K562 (cell line): Measurements from ENCODE around the gene NKAIN1. TPM values are rescaled to one million over a fixed set of nuclear protein-coding genes. Genes with fewer than 3 reads are reported as not detected.

Source experiments
- FOXJ2 ChIP-seq: fragments of 200-800 bp; sonication (Bioruptor generic); IDR thresholded peaks from 2 replicates; pipeline ENCODE4 v1.6.1; 2016; ENCODE audit warnings: missing genetic modification characterization, missing compliant biosample characterization
- MEF2D ChIP-seq: conservative IDR thresholded peaks from 2 replicates; pipeline ENCODE4 v1.6.1; 2016; ENCODE audit warnings: low read depth, missing genetic modification characterization, missing compliant biosample characterization
- MTA3 ChIP-seq: fragments of 450-650 bp; formaldehyde crosslinking; IDR thresholded peaks from 2 replicates; pipeline ENCODE4 v1.6.1; 2017; ENCODE audit warnings: mild to moderate bottlenecking, borderline replicate concordance
- STAG1 ChIP-seq: sonication (generic); formaldehyde crosslinking; IDR thresholded peaks from 2 replicates; pipeline ENCODE4 v1.5.0; 2020; ENCODE audit warnings: missing genetic modification reagents, borderline replicate concordance
- ZC3H8 ChIP-seq: fragments of 450-650 bp; IDR thresholded peaks from 2 replicates; pipeline ENCODE4 v1.6.1; 2017
- ZNF79 ChIP-seq: fragments of 250-450 bp; sonication (Bioruptor Pico); IDR thresholded peaks from 2 replicates; pipeline ENCODE4 v1.4.0; 2020; ENCODE audit warnings: low read depth, mild to moderate bottlenecking, moderate library complexity
- polyA plus RNA-seq, 8 experiments: library from polyadenylated mRNA; depleted of rRNA in 4 of 8; stranded (reverse) in 5 of 8; unstranded in 3 of 8; fragments of >200 nt; fragmentation: Nextera tagmentation in 2 of 8; fragmentation: Illumina TruSeq in 1 of 8; extraction: Ambion mirVana in 2 of 8; extraction: Trizol in 1 of 8; gene quantifications; 2 replicates each; pipeline versions ENCODE4 v1.2.1 to v1.2.3, GENCODE V29; 2011 to 2014; ENCODE audit warnings: inconsistent platforms in 1 of 8, missing spikeins in 1 of 8
- total RNA-seq, 7 experiments: library from RNA; depleted of rRNA in 6 of 7; stranded (reverse); fragments of >200 nt in 6 of 7; fragmentation: Illumina TruSeq in 2 of 7; extraction: Trizol in 2 of 7; gene quantifications; 2 replicates each; pipeline versions ENCODE4 v1.2.1 to v1.2.3, GENCODE V29; 2011 to 2021; ENCODE audit warnings: low replicate concordance in 1 of 7
- TF ChIP-seq, protein P1 (sequence below): fragments of 450-650 bp; IDR thresholded peaks from 2 replicates; pipeline ENCODE4 v1.6.1; 2016; ENCODE audit warnings: mild to moderate bottlenecking, moderate library complexity
- TF ChIP-seq, protein P2 (sequence below): sonication (generic); formaldehyde crosslinking; IDR thresholded peaks from 2 replicates; pipeline ENCODE4 v1.8.0; 2023; ENCODE audit warnings: missing genetic modification reagents, mild to moderate bottlenecking, borderline replicate concordance
- TF ChIP-seq, protein P3 (sequence below): sonication (generic); formaldehyde crosslinking; IDR thresholded peaks from 2 replicates; pipeline ENCODE4 v1.8.0; 2022; ENCODE audit warnings: missing genetic modification reagents, mild to moderate bottlenecking, borderline replicate concordance

Gene NKAIN1
- total and polyA plus RNA-seq, 9 of the 15 experiments (the other 6 are each of a cell fraction or from before 2014, with no cell fraction given): 0.03 to 0.22 (median 0.04) TPM; not detected in 3

DNA sequence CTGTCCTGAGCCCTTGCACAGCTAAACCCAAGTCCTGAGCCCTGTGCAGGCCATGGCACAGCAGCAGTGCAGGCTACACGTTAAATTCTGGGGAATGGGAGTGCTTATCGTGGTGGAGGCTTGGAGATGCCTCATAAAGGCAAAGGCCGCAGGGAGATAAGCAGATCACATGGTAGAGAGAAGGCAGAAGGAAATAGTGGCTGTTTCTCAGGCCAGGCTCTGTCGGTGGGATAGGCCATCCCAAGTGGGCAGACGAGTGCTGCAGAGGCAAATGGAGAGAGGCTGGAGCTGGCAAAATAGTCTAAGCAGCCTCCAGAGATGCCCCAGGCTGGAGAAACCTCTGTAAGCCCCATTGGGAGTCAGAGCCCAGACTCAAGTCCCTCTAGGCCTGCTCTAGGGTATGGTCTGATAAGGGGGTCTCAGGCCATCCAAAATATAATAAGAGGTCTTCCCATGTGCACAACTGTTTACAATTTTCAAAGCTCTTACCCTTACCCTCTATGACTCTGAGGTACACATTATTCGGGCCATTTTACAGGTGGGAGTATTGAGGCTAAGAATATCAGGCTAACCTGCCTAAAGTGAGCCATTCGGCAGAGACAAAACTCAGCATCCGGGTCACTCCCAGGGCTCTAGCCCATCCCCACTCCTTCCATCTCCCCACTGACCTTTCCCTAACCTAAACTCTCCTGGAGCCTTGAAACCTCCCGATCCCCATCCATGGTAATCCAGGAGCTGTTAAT, 79.6 kb downstream of the NKAIN1 start (continued):
- TF ChIP-seq, protein P1, sequence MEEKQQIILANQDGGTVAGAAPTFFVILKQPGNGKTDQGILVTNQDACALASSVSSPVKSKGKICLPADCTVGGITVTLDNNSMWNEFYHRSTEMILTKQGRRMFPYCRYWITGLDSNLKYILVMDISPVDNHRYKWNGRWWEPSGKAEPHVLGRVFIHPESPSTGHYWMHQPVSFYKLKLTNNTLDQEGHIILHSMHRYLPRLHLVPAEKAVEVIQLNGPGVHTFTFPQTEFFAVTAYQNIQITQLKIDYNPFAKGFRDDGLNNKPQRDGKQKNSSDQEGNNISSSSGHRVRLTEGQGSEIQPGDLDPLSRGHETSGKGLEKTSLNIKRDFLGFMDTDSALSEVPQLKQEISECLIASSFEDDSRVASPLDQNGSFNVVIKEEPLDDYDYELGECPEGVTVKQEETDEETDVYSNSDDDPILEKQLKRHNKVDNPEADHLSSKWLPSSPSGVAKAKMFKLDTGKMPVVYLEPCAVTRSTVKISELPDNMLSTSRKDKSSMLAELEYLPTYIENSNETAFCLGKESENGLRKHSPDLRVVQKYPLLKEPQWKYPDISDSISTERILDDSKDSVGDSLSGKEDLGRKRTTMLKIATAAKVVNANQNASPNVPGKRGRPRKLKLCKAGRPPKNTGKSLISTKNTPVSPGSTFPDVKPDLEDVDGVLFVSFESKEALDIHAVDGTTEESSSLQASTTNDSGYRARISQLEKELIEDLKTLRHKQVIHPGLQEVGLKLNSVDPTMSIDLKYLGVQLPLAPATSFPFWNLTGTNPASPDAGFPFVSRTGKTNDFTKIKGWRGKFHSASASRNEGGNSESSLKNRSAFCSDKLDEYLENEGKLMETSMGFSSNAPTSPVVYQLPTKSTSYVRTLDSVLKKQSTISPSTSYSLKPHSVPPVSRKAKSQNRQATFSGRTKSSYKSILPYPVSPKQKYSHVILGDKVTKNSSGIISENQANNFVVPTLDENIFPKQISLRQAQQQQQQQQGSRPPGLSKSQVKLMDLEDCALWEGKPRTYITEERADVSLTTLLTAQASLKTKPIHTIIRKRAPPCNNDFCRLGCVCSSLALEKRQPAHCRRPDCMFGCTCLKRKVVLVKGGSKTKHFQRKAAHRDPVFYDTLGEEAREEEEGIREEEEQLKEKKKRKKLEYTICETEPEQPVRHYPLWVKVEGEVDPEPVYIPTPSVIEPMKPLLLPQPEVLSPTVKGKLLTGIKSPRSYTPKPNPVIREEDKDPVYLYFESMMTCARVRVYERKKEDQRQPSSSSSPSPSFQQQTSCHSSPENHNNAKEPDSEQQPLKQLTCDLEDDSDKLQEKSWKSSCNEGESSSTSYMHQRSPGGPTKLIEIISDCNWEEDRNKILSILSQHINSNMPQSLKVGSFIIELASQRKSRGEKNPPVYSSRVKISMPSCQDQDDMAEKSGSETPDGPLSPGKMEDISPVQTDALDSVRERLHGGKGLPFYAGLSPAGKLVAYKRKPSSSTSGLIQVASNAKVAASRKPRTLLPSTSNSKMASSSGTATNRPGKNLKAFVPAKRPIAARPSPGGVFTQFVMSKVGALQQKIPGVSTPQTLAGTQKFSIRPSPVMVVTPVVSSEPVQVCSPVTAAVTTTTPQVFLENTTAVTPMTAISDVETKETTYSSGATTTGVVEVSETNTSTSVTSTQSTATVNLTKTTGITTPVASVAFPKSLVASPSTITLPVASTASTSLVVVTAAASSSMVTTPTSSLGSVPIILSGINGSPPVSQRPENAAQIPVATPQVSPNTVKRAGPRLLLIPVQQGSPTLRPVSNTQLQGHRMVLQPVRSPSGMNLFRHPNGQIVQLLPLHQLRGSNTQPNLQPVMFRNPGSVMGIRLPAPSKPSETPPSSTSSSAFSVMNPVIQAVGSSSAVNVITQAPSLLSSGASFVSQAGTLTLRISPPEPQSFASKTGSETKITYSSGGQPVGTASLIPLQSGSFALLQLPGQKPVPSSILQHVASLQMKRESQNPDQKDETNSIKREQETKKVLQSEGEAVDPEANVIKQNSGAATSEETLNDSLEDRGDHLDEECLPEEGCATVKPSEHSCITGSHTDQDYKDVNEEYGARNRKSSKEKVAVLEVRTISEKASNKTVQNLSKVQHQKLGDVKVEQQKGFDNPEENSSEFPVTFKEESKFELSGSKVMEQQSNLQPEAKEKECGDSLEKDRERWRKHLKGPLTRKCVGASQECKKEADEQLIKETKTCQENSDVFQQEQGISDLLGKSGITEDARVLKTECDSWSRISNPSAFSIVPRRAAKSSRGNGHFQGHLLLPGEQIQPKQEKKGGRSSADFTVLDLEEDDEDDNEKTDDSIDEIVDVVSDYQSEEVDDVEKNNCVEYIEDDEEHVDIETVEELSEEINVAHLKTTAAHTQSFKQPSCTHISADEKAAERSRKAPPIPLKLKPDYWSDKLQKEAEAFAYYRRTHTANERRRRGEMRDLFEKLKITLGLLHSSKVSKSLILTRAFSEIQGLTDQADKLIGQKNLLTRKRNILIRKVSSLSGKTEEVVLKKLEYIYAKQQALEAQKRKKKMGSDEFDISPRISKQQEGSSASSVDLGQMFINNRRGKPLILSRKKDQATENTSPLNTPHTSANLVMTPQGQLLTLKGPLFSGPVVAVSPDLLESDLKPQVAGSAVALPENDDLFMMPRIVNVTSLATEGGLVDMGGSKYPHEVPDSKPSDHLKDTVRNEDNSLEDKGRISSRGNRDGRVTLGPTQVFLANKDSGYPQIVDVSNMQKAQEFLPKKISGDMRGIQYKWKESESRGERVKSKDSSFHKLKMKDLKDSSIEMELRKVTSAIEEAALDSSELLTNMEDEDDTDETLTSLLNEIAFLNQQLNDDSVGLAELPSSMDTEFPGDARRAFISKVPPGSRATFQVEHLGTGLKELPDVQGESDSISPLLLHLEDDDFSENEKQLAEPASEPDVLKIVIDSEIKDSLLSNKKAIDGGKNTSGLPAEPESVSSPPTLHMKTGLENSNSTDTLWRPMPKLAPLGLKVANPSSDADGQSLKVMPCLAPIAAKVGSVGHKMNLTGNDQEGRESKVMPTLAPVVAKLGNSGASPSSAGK: peak; percentile 90
- TF ChIP-seq, protein P2, sequence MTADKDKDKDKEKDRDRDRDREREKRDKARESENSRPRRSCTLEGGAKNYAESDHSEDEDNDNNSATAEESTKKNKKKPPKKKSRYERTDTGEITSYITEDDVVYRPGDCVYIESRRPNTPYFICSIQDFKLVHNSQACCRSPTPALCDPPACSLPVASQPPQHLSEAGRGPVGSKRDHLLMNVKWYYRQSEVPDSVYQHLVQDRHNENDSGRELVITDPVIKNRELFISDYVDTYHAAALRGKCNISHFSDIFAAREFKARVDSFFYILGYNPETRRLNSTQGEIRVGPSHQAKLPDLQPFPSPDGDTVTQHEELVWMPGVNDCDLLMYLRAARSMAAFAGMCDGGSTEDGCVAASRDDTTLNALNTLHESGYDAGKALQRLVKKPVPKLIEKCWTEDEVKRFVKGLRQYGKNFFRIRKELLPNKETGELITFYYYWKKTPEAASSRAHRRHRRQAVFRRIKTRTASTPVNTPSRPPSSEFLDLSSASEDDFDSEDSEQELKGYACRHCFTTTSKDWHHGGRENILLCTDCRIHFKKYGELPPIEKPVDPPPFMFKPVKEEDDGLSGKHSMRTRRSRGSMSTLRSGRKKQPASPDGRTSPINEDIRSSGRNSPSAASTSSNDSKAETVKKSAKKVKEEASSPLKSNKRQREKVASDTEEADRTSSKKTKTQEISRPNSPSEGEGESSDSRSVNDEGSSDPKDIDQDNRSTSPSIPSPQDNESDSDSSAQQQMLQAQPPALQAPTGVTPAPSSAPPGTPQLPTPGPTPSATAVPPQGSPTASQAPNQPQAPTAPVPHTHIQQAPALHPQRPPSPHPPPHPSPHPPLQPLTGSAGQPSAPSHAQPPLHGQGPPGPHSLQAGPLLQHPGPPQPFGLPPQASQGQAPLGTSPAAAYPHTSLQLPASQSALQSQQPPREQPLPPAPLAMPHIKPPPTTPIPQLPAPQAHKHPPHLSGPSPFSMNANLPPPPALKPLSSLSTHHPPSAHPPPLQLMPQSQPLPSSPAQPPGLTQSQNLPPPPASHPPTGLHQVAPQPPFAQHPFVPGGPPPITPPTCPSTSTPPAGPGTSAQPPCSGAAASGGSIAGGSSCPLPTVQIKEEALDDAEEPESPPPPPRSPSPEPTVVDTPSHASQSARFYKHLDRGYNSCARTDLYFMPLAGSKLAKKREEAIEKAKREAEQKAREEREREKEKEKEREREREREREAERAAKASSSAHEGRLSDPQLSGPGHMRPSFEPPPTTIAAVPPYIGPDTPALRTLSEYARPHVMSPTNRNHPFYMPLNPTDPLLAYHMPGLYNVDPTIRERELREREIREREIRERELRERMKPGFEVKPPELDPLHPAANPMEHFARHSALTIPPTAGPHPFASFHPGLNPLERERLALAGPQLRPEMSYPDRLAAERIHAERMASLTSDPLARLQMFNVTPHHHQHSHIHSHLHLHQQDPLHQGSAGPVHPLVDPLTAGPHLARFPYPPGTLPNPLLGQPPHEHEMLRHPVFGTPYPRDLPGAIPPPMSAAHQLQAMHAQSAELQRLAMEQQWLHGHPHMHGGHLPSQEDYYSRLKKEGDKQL: no peak
- TF ChIP-seq FOXJ2 (tag) (no peak), MTA3 (peak; percentile 82; the same call in 1 of the 2 replicates), ZC3H8 (no peak), ZNF79 (CRISPR knock-in tag) (0 out of 2 replicates have a peak, but pooled peaks have one; percentile 57), MEF2D (peak; percentile 70), STAG1 (CRISPR knock-in tag) (no peak)
- TF ChIP-seq, protein P3, sequence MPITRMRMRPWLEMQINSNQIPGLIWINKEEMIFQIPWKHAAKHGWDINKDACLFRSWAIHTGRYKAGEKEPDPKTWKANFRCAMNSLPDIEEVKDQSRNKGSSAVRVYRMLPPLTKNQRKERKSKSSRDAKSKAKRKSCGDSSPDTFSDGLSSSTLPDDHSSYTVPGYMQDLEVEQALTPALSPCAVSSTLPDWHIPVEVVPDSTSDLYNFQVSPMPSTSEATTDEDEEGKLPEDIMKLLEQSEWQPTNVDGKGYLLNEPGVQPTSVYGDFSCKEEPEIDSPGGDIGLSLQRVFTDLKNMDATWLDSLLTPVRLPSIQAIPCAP (CRISPR knock-in tag): no peak
